Stimulated activated naive CD8-positive, alpha-beta T cell treated with anti-CD3 and anti-CD28 coated beads, Interleukin-15, amount 100 ng/mL, for 72 hours (primary cell): ENCODE measurements around the gene MADCAM1.
"Not testable (repeated sequence)": the region's sequence is repeated elsewhere in the genome, so short reads cannot be mapped to it uniquely, and the experiment has no call there.

Experiments used
- ATAC-seq: fragments of 150-1000 bp; cut with Tn5 transposase; 2 replicates; pipeline ENCODE4 v1.10.0; 2021; ENCODE audit warnings: mild to moderate bottlenecking, moderate library complexity
- DNase-seq, 2 donors: peaks; one replicate each; pipeline ENCODE4 v3.0.0; 2021 to 2022
- H3K27ac Mint-ChIP-seq, 2 donors: one replicate each; pipeline ENCODE4 v1.8.0; 2022; ENCODE audit warnings: mild to moderate bottlenecking in 2 of 2, mixed read lengths in 2 of 2, moderate library complexity in 2 of 2
- H3K27me3 Mint-ChIP-seq: one replicate; pipeline ENCODE4 v1.8.0; 2022; ENCODE audit warnings: mixed read lengths
- H3K4me1 Mint-ChIP-seq: one replicate; pipeline ENCODE4 v1.8.0; 2022; ENCODE audit warnings: mild to moderate bottlenecking, mixed read lengths
- H3K4me3 Mint-ChIP-seq, 2 donors: one replicate each; pipeline ENCODE4 v1.8.0; 2022; ENCODE audit warnings: mild to moderate bottlenecking in 2 of 2, mixed read lengths in 2 of 2, moderate library complexity in 1 of 2
- H3K9me3 Mint-ChIP-seq, 2 donors: one replicate each; pipeline ENCODE4 v1.8.0; 2022; ENCODE audit warnings: mixed read lengths in 2 of 2

MADCAM1 gene

DNA sequence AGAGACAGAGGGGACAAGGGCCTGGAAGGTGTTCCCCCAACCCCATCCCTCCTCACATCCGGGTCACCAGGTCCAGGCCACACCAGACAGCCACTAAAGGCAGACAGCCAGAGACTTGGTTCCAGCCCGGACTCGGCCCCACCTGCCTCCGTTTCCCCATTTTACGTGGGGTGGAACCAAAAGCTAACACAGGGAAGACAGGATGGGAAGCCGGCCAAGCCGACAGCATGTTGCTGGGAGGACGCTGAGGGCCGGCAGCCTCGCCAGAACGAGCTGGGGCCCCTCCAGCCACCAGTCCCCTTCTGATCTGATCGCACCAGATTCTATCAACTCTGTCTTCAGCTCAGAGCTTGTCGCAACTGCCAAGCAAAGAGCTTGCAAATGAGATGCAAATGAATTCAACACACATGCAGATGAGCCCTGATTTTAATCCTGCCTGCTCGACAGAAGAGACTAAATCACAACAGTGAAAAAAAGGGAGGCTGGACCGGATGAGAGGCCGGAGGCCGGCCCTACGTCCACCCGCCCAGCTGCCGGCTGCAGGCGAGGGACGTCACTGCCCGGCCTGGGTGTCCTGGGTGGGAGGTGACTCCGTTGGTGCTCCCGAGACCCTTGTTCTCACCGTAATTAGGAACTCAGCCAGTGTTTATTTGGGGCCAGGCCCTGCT is 17.9 kb upstream of the MADCAM1 start:
- DNase-seq (no peak), ATAC-seq (no peak)
- H3K9me3 Mint-ChIP-seq = peaks cover 20 to 23% of the 10 kb centered on the region in 2 donors
- no peak overlapping the region for H3K27ac Mint-ChIP-seq
- H3K27me3 Mint-ChIP-seq = peaks cover 15% of the 10 kb centered on the region
- H3K4me3 Mint-ChIP-seq = no peak overlapping the region
- peaks cover 9% of the 10 kb centered on the region for H3K4me1 Mint-ChIP-seq

DNA sequence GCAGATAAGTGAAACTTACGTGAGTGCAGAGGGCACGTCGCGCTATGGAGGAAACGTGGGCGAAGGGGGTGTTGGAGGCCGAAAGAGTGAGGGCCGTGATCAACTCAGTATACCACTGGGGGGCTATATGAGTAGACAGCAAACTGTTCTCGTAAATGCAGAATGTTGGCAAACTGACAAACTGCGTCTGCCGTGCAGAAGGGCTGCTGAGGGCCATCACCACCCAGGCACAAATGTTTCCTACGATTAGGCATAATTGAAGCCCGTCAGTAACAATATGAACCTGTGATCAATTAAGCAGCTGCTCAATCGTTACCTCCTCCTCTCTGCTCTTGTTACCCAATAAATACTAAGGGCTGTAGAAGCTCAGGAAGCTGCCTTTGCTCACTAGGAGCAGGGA is 17.3 kb upstream of the MADCAM1 start:
- DNase-seq = no peak
- Mint-ChIP-seq H3K27ac (peak overlapping the region in 1 of 2 donors; percentile 61), H3K27me3 (peaks cover 21% of the 10 kb centered on the region), H3K4me1 (peaks cover 9% of the 10 kb centered on the region), H3K9me3 (peaks cover 20 to 23% of the 10 kb centered on the region in 2 donors), H3K4me3 (no peak overlapping the region)
- no peak for ATAC-seq

DNA sequence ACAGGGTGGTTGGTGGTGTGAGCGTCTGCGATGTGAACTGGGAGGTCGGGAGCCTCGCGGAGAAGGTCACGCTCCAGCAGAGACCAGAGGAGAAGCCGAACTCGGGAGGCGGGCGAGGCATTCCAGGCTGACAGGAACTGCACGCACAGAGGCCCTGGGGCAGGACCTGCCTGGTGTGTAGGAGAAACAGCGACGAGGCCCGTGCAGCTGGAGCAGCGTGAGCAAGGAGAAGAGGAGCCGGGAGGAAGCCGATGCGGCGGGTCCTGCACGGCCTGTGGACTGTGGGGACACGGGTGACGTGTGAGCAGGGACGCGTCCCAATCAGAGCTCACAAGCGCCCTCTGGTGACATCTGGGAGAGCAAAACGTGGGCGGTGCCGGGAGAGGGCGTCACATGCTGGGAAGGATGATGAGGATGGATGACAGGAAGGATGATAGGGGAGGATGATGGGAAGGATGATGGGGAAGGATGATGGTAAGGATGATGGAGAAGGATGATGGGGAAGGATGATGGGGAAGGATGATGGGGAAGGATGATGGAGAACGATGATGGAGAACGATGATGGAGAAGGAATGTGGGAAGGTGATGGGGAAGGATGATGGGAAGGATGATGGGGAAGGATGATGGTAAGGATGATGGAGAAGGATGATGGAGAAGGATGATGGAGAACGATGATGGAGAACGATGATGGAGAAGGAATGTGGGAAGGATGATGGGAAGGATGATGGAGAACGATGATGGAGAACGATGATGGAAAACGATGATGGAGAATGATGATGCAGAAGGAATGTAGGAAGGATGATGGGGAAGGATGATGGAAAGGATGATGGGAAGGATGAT is 16.1 kb upstream of the MADCAM1 start:
- DNase-seq (peak in 1 of 2 donors; percentile 65), ATAC-seq (peak; percentile 53)
- H3K27ac Mint-ChIP-seq = peak overlapping the region; percentile 67 to 95

DNA sequence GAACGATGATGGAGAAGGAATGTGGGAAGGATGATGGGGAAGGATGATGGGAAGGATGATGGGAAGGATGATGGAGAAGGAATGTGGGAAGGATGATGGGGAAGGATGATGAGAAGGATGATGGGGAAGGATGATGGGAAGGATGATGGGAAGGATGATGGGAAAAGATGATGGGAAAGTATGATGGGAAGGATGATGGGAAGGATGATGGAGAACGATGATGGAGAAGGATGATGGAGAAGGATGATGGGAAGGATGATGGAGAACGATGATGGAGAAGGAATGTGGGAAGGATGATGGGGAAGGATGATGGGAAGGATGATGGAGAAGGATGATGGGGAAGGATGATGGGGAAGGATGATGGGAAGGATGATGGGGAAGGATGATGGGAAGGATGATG is 15.2 kb upstream of the MADCAM1 start:
- Mint-ChIP-seq H3K4me3 (peak overlapping the region in 1 of 2 donors; percentile 31), H3K9me3 (peaks cover 20 to 23% of the 10 kb centered on the region in 2 donors), H3K27me3 (peaks cover 43% of the 10 kb centered on the region), H3K27ac (peak overlapping the region in 1 of 2 donors; percentile 95)
- not testable (repeated sequence) for DNase-seq, ATAC-seq, H3K4me1 Mint-ChIP-seq

More for the DNA sequence above, 16.1 kb upstream of the MADCAM1 start:
- peaks cover 9% of the 10 kb centered on the region for H3K4me1 Mint-ChIP-seq
- H3K4me3 Mint-ChIP-seq = peak overlapping the region; percentile 36 to 71
- peaks cover 20 to 23% of the 10 kb centered on the region in 2 donors for H3K9me3 Mint-ChIP-seq
- H3K27me3 Mint-ChIP-seq = peaks cover 34% of the 10 kb centered on the region

DNA sequence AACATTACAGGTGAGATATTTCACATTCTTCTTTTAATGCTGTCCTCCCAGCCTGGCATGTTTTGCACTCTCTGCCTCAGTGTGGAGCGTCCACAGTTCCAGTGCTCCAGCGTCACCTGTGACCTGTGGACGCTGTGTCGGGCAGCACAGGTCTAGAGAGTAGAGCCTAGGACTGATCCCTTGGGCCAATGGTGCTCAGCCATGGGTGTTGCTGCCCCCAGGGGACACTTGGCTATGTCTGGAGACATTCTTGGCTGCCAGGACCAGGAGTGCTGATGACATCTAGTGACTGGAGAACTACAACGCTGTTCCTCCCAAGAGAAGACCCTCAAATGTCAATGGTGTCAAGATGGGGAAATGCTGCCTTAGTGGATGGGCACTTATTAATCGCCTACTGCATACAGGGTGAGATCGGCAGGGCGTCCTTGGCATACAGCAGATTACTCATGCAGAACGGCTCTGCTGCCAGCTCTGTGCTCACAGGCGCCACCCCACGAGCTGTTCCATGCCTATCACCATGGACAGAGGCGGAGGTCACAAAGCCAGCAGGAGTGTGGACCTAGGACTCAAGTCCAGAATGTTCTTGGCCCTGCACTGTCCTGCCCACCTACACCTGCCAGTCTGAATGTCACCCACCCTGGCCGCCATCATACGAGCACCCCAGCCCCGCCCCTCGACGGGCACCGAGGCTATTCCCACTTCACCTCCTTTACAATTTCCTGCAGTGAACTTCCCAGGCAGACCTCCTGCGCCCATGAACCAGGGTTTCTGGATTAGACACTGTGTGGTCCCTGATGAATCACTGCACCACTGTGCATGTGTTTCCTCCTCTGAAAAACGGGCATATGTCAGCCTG is 13.9 kb upstream of the MADCAM1 start:
- no peak overlapping the region for H3K27ac Mint-ChIP-seq
- peaks cover 9% of the 10 kb centered on the region for H3K4me1 Mint-ChIP-seq
- DNase-seq = no peak
- H3K9me3 Mint-ChIP-seq = peaks cover 20 to 23% of the 10 kb centered on the region in 2 donors
- H3K27me3 Mint-ChIP-seq = peaks cover 48% of the 10 kb centered on the region
- no peak overlapping the region for H3K4me3 Mint-ChIP-seq
- no peak for ATAC-seq

DNA sequence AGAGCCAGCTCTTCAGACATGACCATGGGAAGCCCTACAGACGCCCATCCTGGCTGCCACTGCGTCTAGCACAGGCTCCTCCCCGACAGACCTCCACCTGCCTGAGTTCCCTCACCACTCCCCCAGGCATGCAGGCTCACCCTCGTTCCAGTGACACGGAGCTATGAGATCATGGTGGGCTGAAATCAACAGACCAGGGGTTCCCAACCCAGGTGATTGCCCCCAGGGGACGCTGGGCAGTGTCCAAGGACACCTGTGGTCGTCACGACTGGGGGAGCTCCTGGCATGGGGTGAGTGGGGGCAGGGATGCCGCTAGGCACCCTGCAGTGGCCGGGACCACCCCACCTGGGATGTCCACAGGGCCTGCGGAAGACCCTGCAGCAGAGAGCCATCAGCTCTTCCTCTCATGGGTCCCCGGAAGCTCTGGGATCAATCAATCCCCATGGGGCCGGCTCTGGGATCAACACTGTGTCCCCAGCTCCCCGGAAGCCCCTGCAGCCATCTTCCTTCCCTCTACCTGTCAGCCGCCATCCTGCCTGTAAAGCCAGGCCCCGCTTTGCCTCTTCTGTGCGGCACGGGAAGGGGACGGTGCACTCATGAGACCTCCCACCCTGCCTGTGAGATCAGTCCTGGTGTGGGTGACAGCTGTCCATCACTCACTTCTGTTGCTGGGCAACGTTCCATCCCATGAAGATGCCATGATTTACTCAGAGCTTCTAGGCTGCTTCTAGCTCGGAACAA is 12.8 kb upstream of the MADCAM1 start:
- ATAC-seq (no peak), DNase-seq (no peak)
- Mint-ChIP-seq H3K4me3 (no peak overlapping the region), H3K27me3 (peaks cover 40% of the 10 kb centered on the region), H3K9me3 (peaks cover 20 to 23% of the 10 kb centered on the region in 2 donors), H3K27ac (no peak overlapping the region), H3K4me1 (peaks cover 16% of the 10 kb centered on the region)

DNA sequence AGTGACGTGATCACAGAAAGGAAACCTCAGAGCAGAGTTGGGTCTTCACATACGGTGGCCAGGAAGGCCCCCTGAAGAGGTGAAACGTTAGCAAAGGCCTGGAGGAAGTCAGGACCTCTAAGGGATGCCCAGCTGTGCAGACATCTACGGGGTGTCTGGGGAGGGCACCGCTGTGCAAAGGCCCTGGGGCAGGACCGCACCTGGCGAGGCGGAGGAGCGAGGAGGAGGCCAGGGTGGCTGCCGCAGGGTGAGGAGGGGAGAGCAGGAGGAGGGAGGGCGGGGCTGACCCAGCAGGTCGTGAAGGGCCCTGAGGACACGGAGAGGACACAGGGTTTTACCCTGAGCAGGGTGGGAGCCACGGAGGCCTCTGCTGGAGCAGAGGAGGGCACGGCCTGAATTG is 11.8 kb upstream of the MADCAM1 start:
- Mint-ChIP-seq H3K27ac (no peak overlapping the region), H3K4me3 (no peak overlapping the region), H3K9me3 (peaks cover 20 to 23% of the 10 kb centered on the region in 2 donors), H3K27me3 (peaks cover 40% of the 10 kb centered on the region), H3K4me1 (peaks cover 18% of the 10 kb centered on the region)
- ATAC-seq (no peak), DNase-seq (no peak)

DNA sequence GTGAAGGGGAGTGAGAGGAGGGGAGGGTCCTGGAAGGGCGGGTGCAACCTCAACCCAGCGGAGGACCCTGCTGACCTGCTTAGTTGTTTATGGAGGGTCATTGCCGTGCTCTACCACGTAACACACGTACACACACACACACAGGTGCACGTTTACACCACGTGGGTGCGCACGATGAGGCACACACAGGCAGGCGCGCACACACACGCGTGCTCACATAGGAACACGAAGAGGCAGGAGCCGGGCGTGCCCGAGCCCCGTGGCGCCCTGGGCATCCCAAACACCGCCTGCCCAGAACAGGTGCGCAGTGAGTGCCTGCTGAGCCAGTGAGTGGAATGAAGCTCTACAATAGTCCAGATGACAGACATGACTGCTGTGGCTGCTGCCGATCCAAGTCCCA is 11.2 kb upstream of the MADCAM1 start:
- peaks cover 17 to 18% of the 10 kb centered on the region in 2 donors for H3K9me3 Mint-ChIP-seq
- DNase-seq (no peak), ATAC-seq (no peak)
- peaks cover 19% of the 10 kb centered on the region for H3K4me1 Mint-ChIP-seq
- no peak overlapping the region for H3K4me3 Mint-ChIP-seq
- no peak overlapping the region for H3K27ac Mint-ChIP-seq
- H3K27me3 Mint-ChIP-seq = peaks cover 40% of the 10 kb centered on the region

DNA sequence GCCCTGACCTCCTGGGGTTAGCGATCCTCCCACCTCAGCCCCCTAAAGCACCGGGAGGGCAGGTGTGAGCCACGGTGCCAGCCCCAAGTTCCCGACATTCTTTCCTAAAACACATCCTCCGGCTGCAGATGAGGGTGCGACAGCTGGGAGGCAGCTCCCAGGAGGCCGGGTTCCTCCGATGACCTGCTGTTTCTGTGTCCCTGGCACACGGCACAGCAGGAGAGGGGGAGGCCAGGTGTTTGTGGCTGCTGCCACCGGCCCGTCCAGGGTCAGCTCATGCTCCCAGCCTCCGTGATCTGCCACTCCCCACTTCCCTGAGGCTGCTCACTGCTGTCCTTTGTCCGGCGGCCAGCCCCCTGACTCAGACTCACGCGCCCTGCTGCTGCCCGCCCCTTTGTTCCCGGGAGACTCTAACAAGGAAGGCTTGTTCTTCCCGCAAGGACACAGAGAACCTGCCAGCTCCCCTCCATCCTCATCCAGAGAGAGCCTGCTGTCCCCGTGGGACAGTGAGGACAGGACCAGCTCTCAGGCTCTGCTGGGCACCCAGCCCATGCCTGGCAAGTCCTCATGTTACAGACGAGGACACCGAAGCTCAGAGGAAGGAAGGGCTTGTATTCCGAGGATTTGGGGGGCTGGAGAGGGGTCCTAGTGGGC is 10.6 kb upstream of the MADCAM1 start:
- H3K27me3 Mint-ChIP-seq = peaks cover 40% of the 10 kb centered on the region
- DNase-seq (no peak), ATAC-seq (no peak)
- H3K9me3 Mint-ChIP-seq = peaks cover 11 to 12% of the 10 kb centered on the region in 2 donors
- peaks cover 17% of the 10 kb centered on the region for H3K4me1 Mint-ChIP-seq
- H3K4me3 Mint-ChIP-seq = no peak overlapping the region
- H3K27ac Mint-ChIP-seq = no peak overlapping the region

DNA sequence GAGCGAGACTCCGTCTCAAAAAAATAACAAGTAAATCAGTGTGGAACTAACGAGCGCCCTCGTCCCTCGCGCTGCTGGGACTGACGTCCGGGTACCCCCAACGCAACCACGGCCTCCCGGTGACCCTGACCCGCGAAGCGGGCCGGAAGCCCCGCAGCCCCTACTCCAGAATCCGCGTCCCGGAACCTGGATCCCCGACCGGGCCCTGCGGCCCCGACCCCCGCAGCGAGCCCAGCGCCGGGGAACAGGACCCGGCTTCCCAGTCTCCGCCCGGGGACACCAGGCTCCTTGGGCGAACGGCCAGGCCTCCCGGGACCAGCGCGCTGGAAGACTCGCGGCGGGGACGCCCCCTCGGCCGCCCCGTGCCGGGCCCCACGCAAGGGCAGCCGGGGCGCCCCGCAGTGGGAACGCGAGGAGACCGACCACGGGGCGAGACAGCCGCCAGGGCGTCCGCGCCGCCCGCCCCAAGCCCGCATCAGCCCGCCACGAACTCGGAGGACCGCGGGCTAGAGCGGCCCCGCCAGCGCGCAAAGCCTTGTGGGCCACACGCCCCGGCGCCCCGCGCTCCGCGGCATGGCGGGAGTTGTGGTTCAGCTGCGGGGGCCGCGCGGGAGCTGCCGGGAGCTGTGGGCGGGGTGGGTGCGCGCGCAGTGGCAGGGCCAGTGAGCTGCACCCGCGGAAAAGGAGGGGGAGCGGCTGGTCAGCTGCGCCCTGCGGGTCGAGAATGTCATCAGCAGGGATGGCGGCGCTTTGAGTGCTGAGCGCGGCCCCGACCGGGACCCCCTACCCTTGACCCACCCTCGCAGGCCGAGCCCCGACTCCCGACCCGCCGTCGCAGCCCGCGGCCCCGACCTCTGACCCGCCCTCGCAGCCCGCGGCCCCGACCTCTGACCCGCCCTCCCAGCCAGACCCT is 7.5 kb upstream of the MADCAM1 start:
- H3K27ac Mint-ChIP-seq = peak overlapping the region; percentile 78 to 97
- H3K27me3 Mint-ChIP-seq = peaks cover 33% of the 10 kb centered on the region
- ATAC-seq = peak; percentile 90
- DNase-seq = peak; percentile 86 to 90
- H3K4me3 Mint-ChIP-seq = peak overlapping the region; percentile 89 to 93
- no peaks in the 10 kb centered on the region for H3K9me3 Mint-ChIP-seq
- H3K4me1 Mint-ChIP-seq = peaks cover 20% of the 10 kb centered on the region

DNA sequence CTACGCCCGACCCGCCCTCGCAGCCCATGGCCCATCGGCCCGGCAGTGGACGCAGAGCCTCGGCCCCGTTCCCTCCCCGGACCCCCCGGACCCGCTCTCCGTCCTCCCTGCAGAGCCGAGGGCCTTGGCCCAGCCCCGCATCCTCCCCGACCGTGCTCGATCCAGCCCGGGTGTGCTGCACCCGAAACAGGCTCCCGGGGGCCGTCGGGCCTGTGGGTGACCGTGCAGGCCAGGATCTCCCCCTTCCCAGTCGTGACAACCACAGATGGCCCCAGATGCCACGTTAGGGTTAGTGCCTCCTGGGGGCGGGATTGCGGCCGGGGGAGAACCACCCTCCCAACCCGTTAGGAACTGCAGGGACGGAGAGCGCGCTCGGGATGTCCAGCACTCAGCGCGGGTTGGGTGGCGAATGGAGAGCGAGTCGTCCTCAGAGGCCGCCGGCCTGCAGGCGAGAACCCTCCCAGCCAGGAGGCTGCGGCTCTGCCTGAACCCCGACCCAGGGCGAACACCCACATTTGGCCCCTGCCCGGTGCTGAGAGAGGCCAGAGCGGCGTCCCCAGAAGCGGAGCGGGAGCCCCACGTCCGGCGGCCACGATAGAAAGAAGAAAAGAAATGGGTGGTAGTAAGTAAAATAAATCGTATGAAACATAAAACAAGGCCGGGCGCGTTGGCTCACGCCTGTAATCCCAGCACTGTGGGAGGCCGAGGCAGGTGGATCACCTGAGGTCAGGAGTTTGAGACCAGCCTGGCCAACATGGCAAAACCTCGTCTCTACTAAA is 6.7 kb upstream of the MADCAM1 start:
- Mint-ChIP-seq H3K27ac (peak overlapping the region in 1 of 2 donors; percentile 96), H3K9me3 (no peaks in the 10 kb centered on the region), H3K27me3 (peaks cover 28% of the 10 kb centered on the region), H3K4me3 (peak overlapping the region; percentile 89 to 93), H3K4me1 (peaks cover 23% of the 10 kb centered on the region)
- ATAC-seq (peak; percentile 53), DNase-seq (no peak)

DNA sequence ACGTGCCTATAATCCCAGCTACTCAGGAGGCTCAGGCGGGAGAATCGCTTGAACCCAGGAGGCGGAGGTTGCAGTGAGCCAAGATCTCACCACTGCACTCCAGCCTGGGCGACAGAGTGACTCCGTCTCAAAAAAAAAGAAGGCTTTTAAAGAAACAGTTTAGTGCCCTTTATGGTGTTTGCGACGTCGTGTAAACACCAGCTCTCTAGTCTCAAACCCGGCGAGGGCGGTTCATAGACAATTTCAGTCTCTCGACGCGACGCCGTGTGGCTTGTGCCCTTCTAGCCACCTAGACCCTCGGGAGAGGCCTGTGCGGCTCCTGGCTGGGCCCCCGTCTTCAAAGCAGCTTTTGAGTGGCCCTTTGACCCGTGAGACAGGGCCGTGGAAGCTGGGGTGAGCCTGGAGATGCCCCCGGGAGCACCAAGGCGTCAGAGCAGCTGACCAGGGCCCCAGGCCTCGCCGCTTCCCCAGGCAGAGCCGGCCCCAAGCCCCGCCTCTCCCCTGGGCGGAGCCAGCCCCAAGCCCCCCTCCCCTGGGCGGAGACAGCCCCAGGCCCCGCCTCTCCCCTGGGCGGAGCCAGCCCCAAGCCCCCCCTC is 5.0 kb upstream of the MADCAM1 start:
- H3K9me3 Mint-ChIP-seq = no peaks in the 10 kb centered on the region
- H3K27ac Mint-ChIP-seq = no peak overlapping the region
- peaks cover 34% of the 10 kb centered on the region for H3K4me1 Mint-ChIP-seq
- DNase-seq = no peak
- no peak for ATAC-seq
- H3K27me3 Mint-ChIP-seq = peaks cover 23% of the 10 kb centered on the region
- no peak overlapping the region for H3K4me3 Mint-ChIP-seq

DNA sequence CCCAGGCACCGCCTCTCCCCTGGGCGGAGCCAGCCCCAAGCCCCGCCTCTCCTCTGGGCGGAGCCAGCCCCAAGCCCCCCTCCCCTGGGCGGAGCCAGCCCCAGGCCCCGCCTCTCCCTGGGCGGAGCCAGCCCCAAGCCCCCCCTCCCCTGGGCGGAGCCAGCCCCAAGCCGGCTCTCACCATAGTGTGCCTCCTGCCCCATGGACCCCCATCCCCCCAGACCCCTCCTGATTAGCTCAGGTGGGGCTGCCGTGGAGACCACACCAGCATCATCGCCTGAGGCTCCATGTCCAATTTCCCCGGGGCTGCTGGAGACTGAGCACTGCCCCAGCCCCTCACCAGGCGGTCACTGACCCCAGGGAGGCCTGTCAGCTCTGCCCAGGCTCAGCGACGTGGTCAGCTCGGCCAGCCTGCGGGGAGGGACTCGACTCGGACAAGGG is 4.2 kb upstream of the MADCAM1 start:
- ATAC-seq (no peak), DNase-seq (peak in 1 of 2 donors; percentile 50)
- Mint-ChIP-seq H3K27ac (no peak overlapping the region), H3K9me3 (no peaks in the 10 kb centered on the region), H3K27me3 (peaks cover 20% of the 10 kb centered on the region), H3K4me1 (peaks cover 34% of the 10 kb centered on the region), H3K4me3 (no peak overlapping the region)
